ENCODE results near the gene MAPKAP1.

- TF ChIP-seq CTCF (IDR thresholded peaks at IDR 0.05): no peak
- TF ChIP-seq ZFX (IDR thresholded peaks at IDR 0.05; ENCODE audit: borderline replicate concordance): no peak
Measured at GRCh38 chr9:125412166-125412565, 294.8 kb downstream of the MAPKAP1 start.

Measured in 22Rv1 (cell line).